Activated T-cell treated with anti-CD3 and anti-CD28 coated beads, Interleukin-2, amount 50 U/mL, for 24 hours (primary cell): Measurements from ENCODE around the gene RARRES1.

ENCODE experiments used
- DNase-seq: peaks from one replicate; pipeline ENCODE4 v3.0.0-alpha.2; 2020
- H3K27ac Mint-ChIP-seq: 2 replicates; pipeline ENCODE4 v1.8.0; 2020; ENCODE audit warnings: mild to moderate bottlenecking, mixed read lengths
- H3K27me3 Mint-ChIP-seq: 2 replicates; pipeline ENCODE4 v1.8.0; 2020; ENCODE audit warnings: mixed read lengths
- H3K36me3 Mint-ChIP-seq: 2 replicates; pipeline ENCODE4 v1.8.0; 2020; ENCODE audit warnings: low read depth, mixed read lengths
- H3K4me1 Mint-ChIP-seq: 2 replicates; pipeline ENCODE4 v1.8.0; 2020; ENCODE audit warnings: low read depth, mixed read lengths
- H3K4me3 Mint-ChIP-seq: 2 replicates; pipeline ENCODE4 v1.8.0; 2020; ENCODE audit warnings: mild to moderate bottlenecking, moderate library complexity, mixed read lengths
- H3K9me3 Mint-ChIP-seq: 2 replicates; pipeline ENCODE4 v1.8.0; 2020; ENCODE audit warnings: mixed read lengths

The RARRES1 gene

DNA sequence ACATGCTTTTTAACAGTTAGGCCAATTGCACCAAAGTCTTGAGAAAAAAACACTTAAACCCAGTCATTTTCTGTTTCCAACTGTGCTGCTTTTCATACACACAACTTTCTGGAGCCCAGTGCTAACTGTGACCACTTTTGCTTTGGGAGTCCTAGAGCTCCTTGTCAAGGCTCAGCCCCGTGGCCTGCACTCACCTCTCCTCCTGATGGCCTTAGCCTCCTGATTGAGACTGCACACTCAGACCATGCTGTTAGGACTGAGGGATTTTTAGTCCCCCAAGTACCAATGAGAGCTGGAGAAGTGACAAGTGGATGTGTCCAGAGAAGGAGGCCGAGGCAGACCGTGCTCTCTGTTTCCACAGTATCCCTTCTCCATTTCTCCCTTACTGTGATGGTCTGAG, 15.2 kb upstream of the RARRES1 start:
- no peak overlapping the region for H3K4me3 Mint-ChIP-seq

DNA sequence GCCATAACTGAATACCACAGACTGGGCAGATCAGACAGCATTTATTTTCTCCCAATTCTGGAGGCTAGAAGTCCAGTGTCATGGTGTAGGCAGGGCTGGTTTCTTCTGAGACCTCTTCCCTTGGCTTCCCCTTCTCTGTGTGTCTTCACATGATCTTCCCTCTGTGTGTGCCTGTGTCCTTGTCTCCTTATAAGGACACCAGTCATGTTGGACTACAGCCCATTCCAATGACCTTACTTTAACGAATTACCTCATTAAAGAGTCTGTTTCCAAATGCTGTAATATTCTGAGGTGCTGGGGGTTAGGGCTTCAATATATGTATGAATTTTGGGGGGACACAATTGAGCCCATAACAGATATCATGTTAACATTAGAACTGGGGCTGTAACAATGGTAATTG, 13.3 kb upstream of the RARRES1 start:
- Mint-ChIP-seq H3K4me1 (peaks cover 8% of the 10 kb centered on the region), H3K9me3 (no peaks in the 10 kb centered on the region), H3K4me3 (no peak overlapping the region), H3K36me3 (peaks cover 22% of the 10 kb centered on the region), H3K27ac (no peak overlapping the region), H3K27me3 (no peaks in the 10 kb centered on the region)
- DNase-seq: no peak

More for the DNA sequence above, 15.2 kb upstream of the RARRES1 start:
- no peak overlapping the region for H3K27ac Mint-ChIP-seq
- H3K4me1 Mint-ChIP-seq: no peaks in the 10 kb centered on the region
- H3K27me3 Mint-ChIP-seq: no peaks in the 10 kb centered on the region
- DNase-seq: no peak
- H3K36me3 Mint-ChIP-seq: peaks cover 17% of the 10 kb centered on the region
- H3K9me3 Mint-ChIP-seq: no peaks in the 10 kb centered on the region

DNA sequence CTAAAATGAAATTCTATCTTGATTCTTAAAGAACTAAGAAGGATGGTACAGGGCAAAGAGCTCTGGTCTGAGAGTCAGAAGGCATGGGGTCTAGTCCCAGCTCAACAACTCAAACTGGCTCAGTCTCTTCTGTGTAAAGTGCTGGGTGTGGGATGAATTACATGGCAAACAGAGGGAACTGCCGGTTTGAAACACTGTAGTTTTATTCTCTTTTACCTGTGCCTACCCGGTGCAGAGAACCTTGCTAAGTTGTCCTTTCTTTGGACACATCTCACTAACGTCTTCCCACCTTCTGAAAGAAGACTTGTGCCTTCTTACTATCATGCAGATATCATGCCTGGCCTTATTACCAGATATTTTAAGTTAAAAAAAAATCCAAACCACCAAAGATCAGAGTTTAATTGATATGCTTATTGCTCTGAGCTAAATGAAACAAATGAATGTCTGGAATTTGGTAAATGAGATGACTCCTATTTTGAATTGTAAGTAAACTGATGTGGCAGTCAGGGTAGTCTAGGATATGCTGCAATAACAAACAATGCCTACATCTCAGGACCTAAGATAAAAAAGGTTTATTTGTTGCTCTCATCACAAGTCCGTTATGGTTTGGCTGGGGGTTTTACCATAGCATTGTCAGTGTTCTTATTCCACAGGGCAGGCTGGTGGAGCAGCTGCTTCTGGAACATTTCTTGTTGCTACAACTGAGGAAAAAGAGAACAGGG, 12.5 kb upstream of the RARRES1 start:
- Mint-ChIP-seq H3K9me3 (no peaks in the 10 kb centered on the region), H3K27ac (no peak overlapping the region), H3K36me3 (peaks cover 22% of the 10 kb centered on the region), H3K4me3 (no peak overlapping the region), H3K27me3 (no peaks in the 10 kb centered on the region), H3K4me1 (peaks cover 8% of the 10 kb centered on the region)
- no peak for DNase-seq

DNA sequence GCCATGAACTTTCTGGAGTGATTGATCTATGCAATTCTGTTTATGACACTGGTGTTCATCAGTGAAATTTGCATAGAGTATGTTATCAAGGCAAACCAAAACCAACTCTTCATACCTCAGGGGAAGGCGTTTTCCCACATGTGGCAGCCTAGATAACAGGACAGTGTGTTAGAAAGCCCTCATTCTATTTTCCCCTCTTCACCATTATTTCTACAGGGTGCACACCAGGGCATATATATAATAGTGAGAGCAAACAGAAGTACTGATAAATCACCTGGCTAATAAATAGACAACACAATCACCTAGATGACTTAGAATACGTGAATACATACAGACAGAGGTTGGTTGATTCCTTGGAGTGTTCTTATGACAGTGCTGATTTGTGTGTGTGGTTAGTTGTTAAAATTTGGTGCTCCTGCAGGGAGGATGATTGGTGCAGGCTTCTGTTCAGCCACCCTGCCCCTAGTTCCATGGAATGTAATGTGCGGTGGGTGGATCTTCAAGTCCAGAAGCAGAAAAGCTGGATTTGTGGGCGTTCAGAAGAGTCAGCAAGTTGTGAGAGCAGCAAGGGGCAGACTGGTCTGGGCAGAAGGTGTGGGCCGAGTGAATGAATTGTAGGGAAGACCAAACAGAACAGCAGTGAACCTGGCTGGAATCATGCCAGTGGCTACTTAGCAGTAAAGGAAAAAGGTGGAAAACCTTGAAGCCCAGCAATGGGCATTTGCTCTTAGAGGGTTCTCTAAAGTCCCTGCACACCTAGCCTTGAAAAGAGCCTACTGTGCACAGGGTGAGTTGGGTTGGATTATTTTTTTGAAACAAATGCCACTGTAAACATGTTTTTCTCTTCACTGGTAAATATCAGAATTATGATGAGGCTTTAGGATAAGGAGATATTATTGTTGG, 11.7 kb upstream of the RARRES1 start:
- no peak overlapping the region for H3K27ac Mint-ChIP-seq
- H3K4me1 Mint-ChIP-seq: peaks cover 8% of the 10 kb centered on the region
- DNase-seq: no peak
- no peaks in the 10 kb centered on the region for H3K27me3 Mint-ChIP-seq
- peaks cover 17% of the 10 kb centered on the region for H3K36me3 Mint-ChIP-seq
- no peaks in the 10 kb centered on the region for H3K9me3 Mint-ChIP-seq
- no peak overlapping the region for H3K4me3 Mint-ChIP-seq

DNA sequence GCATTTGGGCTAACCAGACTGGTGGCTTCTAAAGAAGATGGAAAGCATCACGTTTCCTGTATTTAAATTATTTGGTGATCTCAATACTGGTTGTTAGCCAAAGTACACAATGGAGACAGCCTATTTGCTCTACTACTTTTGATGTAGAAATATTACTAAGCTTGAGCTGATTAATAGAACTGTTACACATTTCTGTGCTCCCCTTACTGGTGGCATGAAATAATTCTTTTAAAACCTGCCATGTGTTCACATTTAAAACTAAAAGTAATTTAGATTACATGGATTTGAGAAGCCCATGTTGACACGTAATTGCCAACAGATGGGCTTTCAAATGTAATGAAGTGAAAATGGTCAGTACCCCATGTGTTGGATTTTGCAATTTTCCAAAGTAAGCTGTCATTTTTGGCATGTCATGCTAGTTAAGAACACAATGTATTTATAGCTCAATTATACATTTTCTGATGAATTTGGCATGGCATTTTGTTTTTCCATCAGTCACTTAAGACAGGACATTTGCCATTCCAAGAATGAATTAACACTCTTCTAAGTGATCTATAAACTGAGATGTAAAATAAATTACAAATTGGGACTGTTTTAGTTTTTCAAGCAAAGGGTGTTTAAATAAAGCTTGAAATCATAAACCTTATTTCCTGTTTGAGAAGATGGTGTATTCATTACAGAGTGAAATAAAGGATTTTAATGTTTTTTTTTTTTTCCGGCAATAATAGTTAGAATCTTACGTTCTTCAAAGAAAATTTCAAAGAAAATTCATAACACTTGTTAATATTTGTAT, 10.8 kb upstream of the RARRES1 start:
- H3K27me3 Mint-ChIP-seq: no peaks in the 10 kb centered on the region
- no peak overlapping the region for H3K27ac Mint-ChIP-seq
- DNase-seq: no peak
- no peaks in the 10 kb centered on the region for H3K9me3 Mint-ChIP-seq
- peaks cover 8% of the 10 kb centered on the region for H3K4me1 Mint-ChIP-seq
- peaks cover 16% of the 10 kb centered on the region for H3K36me3 Mint-ChIP-seq
- no peak overlapping the region for H3K4me3 Mint-ChIP-seq

DNA sequence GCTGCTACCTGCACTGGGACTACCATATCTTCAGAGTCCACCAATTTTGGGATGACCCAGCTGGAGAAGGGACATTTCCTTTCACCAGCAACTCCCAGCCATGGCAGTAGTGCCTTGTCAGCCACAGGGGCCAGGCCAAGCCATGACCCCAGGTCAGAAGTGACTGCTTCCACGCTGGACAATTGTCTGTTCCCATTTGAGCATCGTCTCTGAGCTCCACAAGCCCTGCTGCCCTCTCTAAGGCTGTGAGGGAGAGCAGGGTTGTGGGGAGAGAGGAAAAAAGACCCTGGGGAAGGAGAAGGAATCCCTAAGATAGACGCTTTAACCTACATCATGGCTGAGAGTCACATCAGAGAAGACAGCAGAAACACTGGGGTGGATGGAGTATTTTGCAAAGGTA, 7.4 kb upstream of the RARRES1 start:
- H3K9me3 Mint-ChIP-seq: peaks cover 7% of the 10 kb centered on the region
- H3K36me3 Mint-ChIP-seq: peaks cover 9% of the 10 kb centered on the region
- no peaks in the 10 kb centered on the region for H3K27me3 Mint-ChIP-seq
- DNase-seq: no peak
- peaks cover 8% of the 10 kb centered on the region for H3K4me1 Mint-ChIP-seq
- H3K4me3 Mint-ChIP-seq: no peak overlapping the region
- H3K27ac Mint-ChIP-seq: no peak overlapping the region

DNA sequence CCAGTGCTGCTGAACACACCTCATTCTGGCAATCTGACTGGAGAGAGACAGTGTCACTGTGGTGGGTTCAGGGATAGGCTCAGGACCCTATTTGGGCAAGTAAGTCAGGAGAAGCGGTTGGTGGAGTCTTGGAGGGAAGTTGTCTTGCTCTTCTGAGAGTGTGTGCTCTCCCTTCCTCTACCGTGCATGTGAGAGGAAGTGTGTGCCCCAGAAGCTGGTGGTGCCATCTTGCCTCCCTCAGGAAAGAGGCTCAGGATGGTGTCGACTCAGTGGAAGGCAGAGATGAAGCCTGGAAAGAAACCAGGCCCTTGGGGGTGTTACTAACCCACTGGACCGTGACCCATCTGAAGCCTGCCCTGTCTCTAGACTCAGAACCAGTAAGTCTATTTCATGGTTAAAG, 6.8 kb upstream of the RARRES1 start:
- peaks cover 9% of the 10 kb centered on the region for H3K36me3 Mint-ChIP-seq
- no peaks in the 10 kb centered on the region for H3K27me3 Mint-ChIP-seq
- H3K4me1 Mint-ChIP-seq: peaks cover 8% of the 10 kb centered on the region
- peaks cover 11% of the 10 kb centered on the region for H3K9me3 Mint-ChIP-seq
- H3K27ac Mint-ChIP-seq: no peak overlapping the region
- DNase-seq: no peak
- no peak overlapping the region for H3K4me3 Mint-ChIP-seq

DNA sequence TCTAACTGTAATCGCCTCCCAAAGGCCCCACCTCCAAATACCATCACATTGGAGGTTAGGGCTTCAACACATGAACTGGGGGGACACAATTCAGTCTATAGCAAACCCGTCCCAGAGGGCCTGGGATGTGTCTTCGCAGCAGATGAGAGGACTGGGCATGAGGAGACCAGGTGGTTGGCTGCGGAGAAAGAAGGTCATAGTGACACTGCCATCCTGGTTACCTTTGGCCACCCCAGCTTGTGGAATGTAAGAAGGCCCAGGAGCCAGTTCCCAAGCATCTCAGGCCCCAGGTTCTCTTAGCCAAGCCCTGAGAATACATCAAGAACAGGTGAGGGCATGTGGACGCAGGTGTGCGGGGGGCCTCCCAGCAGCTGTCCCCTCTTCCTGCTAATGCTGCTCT, 6.4 kb upstream of the RARRES1 start:
- Mint-ChIP-seq H3K9me3 (peaks cover 11% of the 10 kb centered on the region), H3K27me3 (no peaks in the 10 kb centered on the region), H3K36me3 (peaks cover 9% of the 10 kb centered on the region), H3K4me3 (no peak overlapping the region), H3K27ac (no peak overlapping the region), H3K4me1 (peaks cover 8% of the 10 kb centered on the region)
- DNase-seq: no peak

DNA sequence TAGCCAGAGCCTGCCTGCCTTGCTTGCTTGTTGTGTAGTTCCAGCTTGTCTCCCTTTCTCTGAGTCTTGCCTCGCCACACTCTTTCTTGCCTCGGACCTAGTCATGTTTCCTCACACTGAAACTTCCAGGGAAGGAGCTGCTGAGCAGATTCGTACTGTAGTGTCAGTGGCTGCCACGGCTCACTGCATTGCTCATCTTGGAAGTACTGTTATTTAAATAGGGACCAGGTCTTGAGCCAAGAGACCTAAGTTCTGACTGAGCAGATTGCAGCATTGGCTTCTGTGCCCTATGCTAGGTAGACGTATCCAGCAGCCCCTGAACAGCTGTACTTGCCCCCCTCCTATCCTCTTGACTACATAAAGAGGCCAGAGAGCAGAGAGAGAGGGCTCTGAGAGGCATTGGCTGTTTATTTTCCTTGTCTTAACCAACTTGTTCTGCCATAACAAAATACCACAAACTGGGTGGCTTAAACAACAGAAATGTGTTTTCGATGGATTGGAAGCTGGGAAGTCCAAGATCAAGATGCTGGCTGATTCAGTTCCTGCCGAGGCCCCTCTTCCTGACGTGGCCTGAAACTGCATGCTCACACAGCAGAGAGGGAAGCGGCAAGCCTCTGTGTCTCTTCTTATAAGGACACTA, 5.8 kb upstream of the RARRES1 start:
- no peaks in the 10 kb centered on the region for H3K27me3 Mint-ChIP-seq

DNA sequence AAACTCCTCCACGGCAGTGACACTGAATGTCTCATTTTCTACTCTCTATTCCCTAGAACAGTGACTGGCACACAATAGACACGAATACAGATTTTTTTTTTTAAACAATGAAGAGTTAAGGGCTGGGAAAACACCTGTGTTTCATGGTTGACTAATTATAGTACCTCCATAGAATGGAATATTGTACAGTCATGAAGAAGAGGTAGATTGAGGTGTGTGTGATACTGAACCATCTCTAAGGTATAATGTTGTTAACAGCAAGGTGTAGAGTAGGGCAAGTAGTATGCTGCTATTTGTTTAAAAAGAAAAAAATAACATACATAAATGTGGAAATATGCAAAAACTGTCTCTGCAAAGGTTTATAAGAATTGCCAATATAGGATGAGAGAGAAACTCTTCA, 5.2 kb upstream of the RARRES1 start:
- peaks cover 8% of the 10 kb centered on the region for H3K4me1 Mint-ChIP-seq
- no peaks in the 10 kb centered on the region for H3K27me3 Mint-ChIP-seq
- peaks cover 5% of the 10 kb centered on the region for H3K36me3 Mint-ChIP-seq
- H3K27ac Mint-ChIP-seq: no peak overlapping the region
- DNase-seq: no peak
- H3K9me3 Mint-ChIP-seq: peaks cover 11% of the 10 kb centered on the region
- no peak overlapping the region for H3K4me3 Mint-ChIP-seq

More for the DNA sequence above, 5.8 kb upstream of the RARRES1 start:
- peaks cover 11% of the 10 kb centered on the region for H3K9me3 Mint-ChIP-seq
- H3K4me3 Mint-ChIP-seq: no peak overlapping the region
- no peak for DNase-seq
- H3K27ac Mint-ChIP-seq: no peak overlapping the region
- peaks cover 9% of the 10 kb centered on the region for H3K36me3 Mint-ChIP-seq
- peaks cover 8% of the 10 kb centered on the region for H3K4me1 Mint-ChIP-seq

DNA sequence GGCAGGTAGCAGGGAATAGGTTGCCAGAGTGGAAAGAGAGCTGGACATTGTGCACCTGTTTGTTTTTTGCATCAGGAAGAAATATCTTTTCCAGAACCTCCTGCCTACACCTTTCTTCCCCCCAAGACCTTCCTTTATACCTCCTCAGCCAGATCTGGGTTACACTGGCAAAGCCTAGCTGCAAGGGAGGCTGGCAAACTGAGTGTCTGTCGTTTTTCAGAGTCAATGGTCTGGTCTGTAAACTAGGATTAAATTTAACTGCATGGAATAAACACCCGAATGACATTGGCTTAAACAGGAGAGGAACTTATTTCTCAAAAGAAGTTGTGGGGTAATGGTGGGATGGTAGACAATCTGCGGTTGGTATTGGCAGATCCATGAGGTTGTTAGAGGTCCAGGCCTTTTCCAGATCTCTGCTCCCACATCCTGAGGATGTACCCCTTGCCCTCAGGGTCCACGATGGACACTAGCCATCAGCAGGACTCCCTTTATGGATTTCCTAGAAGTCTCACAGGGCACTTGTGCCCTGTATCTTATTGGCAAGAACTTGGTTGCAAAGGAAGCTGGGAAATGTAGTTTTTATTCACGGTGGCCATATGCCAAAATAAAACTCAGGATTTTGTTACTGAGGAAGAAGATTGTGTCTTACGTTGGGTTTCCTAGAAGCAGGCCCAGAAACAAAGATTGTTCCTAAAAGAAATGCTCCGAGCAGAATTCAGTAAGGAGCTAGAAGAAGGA, 3.2 kb upstream of the RARRES1 start:
- Mint-ChIP-seq H3K27ac (no peak overlapping the region), H3K4me3 (no peak overlapping the region), H3K36me3 (no peaks in the 10 kb centered on the region), H3K4me1 (peaks cover 8% of the 10 kb centered on the region), H3K27me3 (peaks cover 8% of the 10 kb centered on the region), H3K9me3 (peaks cover 11% of the 10 kb centered on the region)
- DNase-seq: no peak

DNA sequence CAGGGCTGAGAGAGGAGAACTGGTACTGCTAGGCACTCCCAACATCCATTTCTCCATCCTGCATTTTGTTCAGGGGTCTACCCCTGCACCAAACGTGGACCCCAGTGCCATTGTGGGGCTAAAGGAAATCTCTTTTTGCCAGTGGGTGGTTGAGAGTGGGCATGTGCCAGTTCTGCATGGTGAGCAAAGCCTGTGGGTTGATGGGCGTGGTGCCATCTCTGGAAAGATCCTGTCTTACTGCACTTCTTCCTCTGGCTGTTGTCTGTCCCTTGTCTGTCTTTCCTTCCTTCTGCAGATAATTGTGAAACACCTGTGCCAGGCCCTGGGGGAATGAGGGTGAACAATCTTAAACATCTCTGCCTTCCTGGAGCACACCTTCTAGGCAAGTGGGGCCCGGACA, 1.4 kb upstream of the RARRES1 start:
- Mint-ChIP-seq H3K27me3 (peaks cover 11% of the 10 kb centered on the region), H3K4me1 (peaks cover 8% of the 10 kb centered on the region), H3K9me3 (peaks cover 11% of the 10 kb centered on the region), H3K27ac (no peak overlapping the region), H3K36me3 (no peaks in the 10 kb centered on the region), H3K4me3 (no peak overlapping the region)
- DNase-seq: no peak

DNA sequence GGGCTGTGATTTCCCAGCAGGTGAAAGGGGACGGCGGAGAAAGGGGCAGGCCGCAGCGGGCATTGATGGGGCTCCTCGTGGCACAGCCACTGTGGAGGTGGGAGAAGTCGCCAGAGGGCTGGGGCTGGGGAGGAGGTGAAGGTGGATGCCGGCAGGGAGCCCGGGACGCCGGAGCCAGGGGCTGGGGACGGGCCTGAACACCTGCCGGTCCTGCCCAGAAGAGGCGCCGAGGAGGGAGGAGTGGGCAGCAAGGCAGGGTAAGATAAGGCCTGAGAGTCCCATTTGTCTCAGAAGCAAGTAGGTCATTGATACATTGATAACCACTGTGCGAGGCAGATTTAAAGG, 571 bp upstream of the RARRES1 start:
- DNase-seq: no peak
- Mint-ChIP-seq H3K27ac (no peak overlapping the region), H3K4me3 (peak overlapping the region; percentile 20), H3K4me1 (peaks cover 13% of the 10 kb centered on the region), H3K9me3 (peaks cover 11% of the 10 kb centered on the region), H3K36me3 (no peaks in the 10 kb centered on the region), H3K27me3 (peaks cover 11% of the 10 kb centered on the region)

DNA sequence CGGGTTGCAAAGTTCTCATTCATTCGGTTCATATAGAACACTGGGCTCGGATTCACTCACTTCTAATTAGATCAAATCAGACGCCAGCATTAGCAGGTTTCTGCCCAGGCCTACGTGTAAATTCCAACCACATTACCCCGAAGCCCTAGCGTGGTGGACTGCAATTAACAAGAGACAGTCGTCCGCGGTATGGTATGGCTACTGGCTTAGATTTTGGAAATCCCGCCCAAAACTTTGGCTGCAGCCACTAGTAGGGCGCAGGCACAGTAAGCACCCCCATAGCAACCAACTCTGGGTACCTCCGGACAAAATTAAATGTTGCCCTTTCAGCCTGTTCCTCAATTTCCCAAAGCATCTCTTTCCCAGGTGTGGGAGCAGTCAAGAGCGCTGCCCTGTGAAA, 771 bp downstream of the RARRES1 start:
- DNase-seq: no peak
- H3K9me3 Mint-ChIP-seq: peaks cover 11% of the 10 kb centered on the region
- H3K36me3 Mint-ChIP-seq: no peaks in the 10 kb centered on the region
- H3K27ac Mint-ChIP-seq: no peak overlapping the region
- peaks cover 11% of the 10 kb centered on the region for H3K27me3 Mint-ChIP-seq
- H3K4me1 Mint-ChIP-seq: peaks cover 20% of the 10 kb centered on the region
- H3K4me3 Mint-ChIP-seq: peak overlapping the region; percentile 56
